ENCODE data around the gene TCERG1L. TPM values are rescaled to one million over a fixed set of nuclear protein-coding genes. Genes with fewer than 3 reads are reported as not detected.
"Not testable (repeated sequence)": the region's sequence is repeated elsewhere in the genome, so short reads cannot be mapped to it uniquely, and the experiment has no call there.

TCERG1L gene
- total RNA-seq, 2 donors from 2014 or later: 1.6 to 4.5 TPM

DNA sequence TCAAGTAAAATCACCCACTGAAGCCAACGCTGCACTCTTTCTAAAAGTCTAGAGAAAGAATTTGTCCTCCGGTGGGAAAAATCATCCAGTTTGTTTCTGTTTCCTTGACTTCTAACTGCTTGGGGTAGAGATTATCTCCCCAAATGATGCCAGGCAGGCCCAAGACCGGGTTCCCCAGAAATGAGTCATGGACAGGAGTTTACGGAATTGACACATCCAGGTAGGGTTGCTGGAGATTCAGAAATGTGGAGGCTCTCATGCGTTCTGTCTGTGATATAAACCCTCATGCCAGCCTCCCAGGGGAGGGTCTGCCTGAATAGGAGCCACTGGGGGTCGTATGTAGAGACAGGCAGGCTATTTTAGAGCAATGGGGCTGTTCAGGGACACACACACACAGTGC lies 230.9 kb downstream of the TCERG1L start:
- Mint-ChIP-seq H3K4me1 (peaks cover 2% of the 10 kb centered on the region), H3K4me3 (no peak overlapping the region), H3K9me3 (no peaks in the 10 kb centered on the region), H3K36me3 (ENCODE audit: low read depth) (no peaks in the 10 kb centered on the region), H3K27ac (no peak overlapping the region), H3K27me3 (ENCODE audit: insufficient read depth) (peaks cover 2% of the 10 kb centered on the region)
- no peak for DNase-seq
- no peak overlapping the region for H3K27ac ChIP-seq (ENCODE audit: low read depth, low read length)
- no peaks in the 10 kb centered on the region for H3K27me3 ChIP-seq (ENCODE audit: control insufficient read depth, insufficient read depth, low read length, poor library complexity, severe bottlenecking)
- no peaks in the 10 kb centered on the region for H3K36me3 ChIP-seq (ENCODE audit: control insufficient read depth, insufficient read depth, low read length)
- H3K4me1 ChIP-seq (ENCODE audit: control insufficient read depth, insufficient read depth, low read length): no peaks in the 10 kb centered on the region
- 93% methylated on average over 5 to 6 of the region's 6 CpGs for WGBS, 2 experiments (ENCODE audit: insufficient coverage in 1 of 2, insufficient read length in 1 of 2)
- H3K9me3 ChIP-seq (ENCODE audit: control insufficient read depth, low read length): no peaks in the 10 kb centered on the region
- H3K4me3 ChIP-seq (ENCODE audit: low read length): no peak overlapping the region
- TF ChIP-seq, protein P1, sequence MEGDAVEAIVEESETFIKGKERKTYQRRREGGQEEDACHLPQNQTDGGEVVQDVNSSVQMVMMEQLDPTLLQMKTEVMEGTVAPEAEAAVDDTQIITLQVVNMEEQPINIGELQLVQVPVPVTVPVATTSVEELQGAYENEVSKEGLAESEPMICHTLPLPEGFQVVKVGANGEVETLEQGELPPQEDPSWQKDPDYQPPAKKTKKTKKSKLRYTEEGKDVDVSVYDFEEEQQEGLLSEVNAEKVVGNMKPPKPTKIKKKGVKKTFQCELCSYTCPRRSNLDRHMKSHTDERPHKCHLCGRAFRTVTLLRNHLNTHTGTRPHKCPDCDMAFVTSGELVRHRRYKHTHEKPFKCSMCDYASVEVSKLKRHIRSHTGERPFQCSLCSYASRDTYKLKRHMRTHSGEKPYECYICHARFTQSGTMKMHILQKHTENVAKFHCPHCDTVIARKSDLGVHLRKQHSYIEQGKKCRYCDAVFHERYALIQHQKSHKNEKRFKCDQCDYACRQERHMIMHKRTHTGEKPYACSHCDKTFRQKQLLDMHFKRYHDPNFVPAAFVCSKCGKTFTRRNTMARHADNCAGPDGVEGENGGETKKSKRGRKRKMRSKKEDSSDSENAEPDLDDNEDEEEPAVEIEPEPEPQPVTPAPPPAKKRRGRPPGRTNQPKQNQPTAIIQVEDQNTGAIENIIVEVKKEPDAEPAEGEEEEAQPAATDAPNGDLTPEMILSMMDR (conservative IDR thresholded peaks at IDR 0.05): no peak
- no peak overlapping the region for H3K9ac ChIP-seq (ENCODE audit: extremely low read depth, low read length, poor library complexity, severe bottlenecking)

DNA sequence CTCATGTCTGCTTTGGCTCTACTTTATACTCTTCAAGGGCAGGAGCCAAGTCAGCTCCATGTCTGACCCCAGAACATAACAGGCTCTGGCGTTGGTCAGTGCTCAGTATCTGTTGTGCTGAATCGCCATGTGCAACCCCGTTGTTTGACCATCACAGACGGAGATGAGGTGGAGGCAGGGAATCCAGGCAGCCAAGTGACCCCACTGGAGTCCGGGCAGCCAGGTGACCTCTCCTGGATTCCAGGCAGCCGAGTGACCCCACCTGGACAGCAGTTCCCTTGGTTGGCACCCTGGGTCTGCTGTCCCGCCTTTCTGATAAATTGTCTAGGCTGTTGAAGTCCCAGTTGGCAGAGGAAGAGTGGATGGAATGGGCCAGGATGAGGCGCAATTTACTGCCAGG lies 232.2 kb downstream of the TCERG1L start:
- Mint-ChIP-seq H3K36me3 (ENCODE audit: low read depth) (no peaks in the 10 kb centered on the region), H3K4me3 (no peak overlapping the region), H3K27me3 (ENCODE audit: insufficient read depth) (no peaks in the 10 kb centered on the region), H3K4me1 (peaks cover 2% of the 10 kb centered on the region), H3K9me3 (no peaks in the 10 kb centered on the region), H3K27ac (no peak overlapping the region)
- WGBS, 2 experiments (ENCODE audit: insufficient coverage in 1 of 2, insufficient read length in 1 of 2): 91 to 93% methylated on average over 4 to 8 of the region's 8 CpGs
- Histone ChIP-seq H3K4me3 (ENCODE audit: low read length) (no peak overlapping the region), H3K27me3 (ENCODE audit: control insufficient read depth, insufficient read depth, low read length, poor library complexity, severe bottlenecking) (no peaks in the 10 kb centered on the region), H3K4me1 (ENCODE audit: control insufficient read depth, insufficient read depth, low read length) (no peaks in the 10 kb centered on the region), H3K36me3 (ENCODE audit: control insufficient read depth, insufficient read depth, low read length) (no peaks in the 10 kb centered on the region), H3K9me3 (ENCODE audit: control insufficient read depth, low read length) (no peaks in the 10 kb centered on the region), H3K9ac (ENCODE audit: extremely low read depth, low read length, poor library complexity, severe bottlenecking) (no peak overlapping the region), H3K27ac (ENCODE audit: low read depth, low read length) (no peak overlapping the region)
- DNase-seq: no peak
- TF ChIP-seq, protein P1 (conservative IDR thresholded peaks at IDR 0.05): no peak

DNA sequence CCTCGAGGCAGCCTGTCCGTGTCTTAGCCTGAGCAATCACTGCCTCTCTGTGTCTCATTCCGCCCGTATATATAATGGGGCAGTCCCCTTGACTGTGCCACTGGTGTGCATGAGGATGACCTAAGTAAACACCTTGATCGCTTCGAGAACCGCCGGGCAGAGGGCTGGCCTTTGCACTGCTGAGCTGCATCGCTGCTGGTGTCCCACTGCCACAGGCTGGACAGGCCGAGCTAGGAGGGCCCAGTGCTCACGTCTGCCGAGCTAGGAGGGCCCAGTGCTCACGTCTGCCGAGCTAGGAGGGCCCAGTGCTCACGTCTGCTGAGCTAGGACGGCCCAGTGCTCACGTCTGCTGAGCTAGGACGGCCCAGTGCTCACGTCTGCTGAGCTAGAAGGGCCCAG lies 232.6 kb downstream of the TCERG1L start:
- not testable (repeated sequence) for DNase-seq; H3K4me1 Mint-ChIP-seq; H3K4me3 Mint-ChIP-seq; H3K4me1 ChIP-seq (ENCODE audit: control insufficient read depth, insufficient read depth, low read length); H3K9me3 ChIP-seq (ENCODE audit: control insufficient read depth, low read length); H3K27me3 ChIP-seq (ENCODE audit: control insufficient read depth, insufficient read depth, low read length, poor library complexity, severe bottlenecking); H3K36me3 ChIP-seq (ENCODE audit: control insufficient read depth, insufficient read depth, low read length); H3K27ac Mint-ChIP-seq; H3K27me3 Mint-ChIP-seq (ENCODE audit: insufficient read depth); H3K9ac ChIP-seq (ENCODE audit: extremely low read depth, low read length, poor library complexity, severe bottlenecking); H3K4me3 ChIP-seq (ENCODE audit: low read length); H3K27ac ChIP-seq (ENCODE audit: low read depth, low read length); H3K9me3 Mint-ChIP-seq; H3K36me3 Mint-ChIP-seq (ENCODE audit: low read depth)
- 92 to 94% methylated on average over 16 to 19 of the region's 19 CpGs for WGBS, 2 experiments (ENCODE audit: insufficient coverage in 1 of 2, insufficient read length in 1 of 2)

Measured in endodermal cell (in vitro differentiated cells).